PC-3 (cell line): ENCODE data around the gene STXBP5.

ENCODE experiments used
- EZH2 ChIP-seq: fragments of 300-600 bp; sonication (generic); IDR thresholded peaks from one replicate; pipeline ENCODE4 v1.6.1; 2017; ENCODE audit warnings: antibody characterized with exemption, mild to moderate bottlenecking, low read length; ENCODE audit not compliant: unreplicated experiment
- EZH2phosphoT487 ChIP-seq: fragments of 300-600 bp; sonication (generic); IDR thresholded peaks from 2 replicates; pipeline ENCODE4 v1.6.1; 2018; ENCODE audit warnings: mild to moderate bottlenecking, antibody characterized with exemption, low read length, borderline replicate concordance
- TF ChIP-seq, protein P1 (sequence below): fragments of 300-600 bp; sonication (generic); conservative IDR thresholded peaks from 2 replicates; pipeline ENCODE4 v1.5.1; 2017; ENCODE audit warnings: antibody characterized with exemption, low read depth, mild to moderate bottlenecking, low read length

- TF ChIP-seq, protein P1, sequence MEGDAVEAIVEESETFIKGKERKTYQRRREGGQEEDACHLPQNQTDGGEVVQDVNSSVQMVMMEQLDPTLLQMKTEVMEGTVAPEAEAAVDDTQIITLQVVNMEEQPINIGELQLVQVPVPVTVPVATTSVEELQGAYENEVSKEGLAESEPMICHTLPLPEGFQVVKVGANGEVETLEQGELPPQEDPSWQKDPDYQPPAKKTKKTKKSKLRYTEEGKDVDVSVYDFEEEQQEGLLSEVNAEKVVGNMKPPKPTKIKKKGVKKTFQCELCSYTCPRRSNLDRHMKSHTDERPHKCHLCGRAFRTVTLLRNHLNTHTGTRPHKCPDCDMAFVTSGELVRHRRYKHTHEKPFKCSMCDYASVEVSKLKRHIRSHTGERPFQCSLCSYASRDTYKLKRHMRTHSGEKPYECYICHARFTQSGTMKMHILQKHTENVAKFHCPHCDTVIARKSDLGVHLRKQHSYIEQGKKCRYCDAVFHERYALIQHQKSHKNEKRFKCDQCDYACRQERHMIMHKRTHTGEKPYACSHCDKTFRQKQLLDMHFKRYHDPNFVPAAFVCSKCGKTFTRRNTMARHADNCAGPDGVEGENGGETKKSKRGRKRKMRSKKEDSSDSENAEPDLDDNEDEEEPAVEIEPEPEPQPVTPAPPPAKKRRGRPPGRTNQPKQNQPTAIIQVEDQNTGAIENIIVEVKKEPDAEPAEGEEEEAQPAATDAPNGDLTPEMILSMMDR = no peak
- TF ChIP-seq EZH2 = no peak
- no peak for TF ChIP-seq EZH2phosphoT487
Observed at GRCh38 chr6:147274012-147274411, 69.8 kb downstream of the STXBP5 start.
